IMR-90 (cell line): Measurements from ENCODE around the gene GDI2. TPM values are rescaled to one million over a fixed set of nuclear protein-coding genes. Genes with fewer than 3 reads are reported as not detected.

Experiments used
- ATAC-seq: fragments of 200-7000 bp; cut with Tn5 transposase; 2 replicates; pipeline ENCODE4 v1.9.1; 2020; ENCODE audit warnings: low read depth, mild to moderate bottlenecking, moderate library complexity
- BruUV-seq: library from RNA; stranded (reverse); fragments of 400-500 nt; replicated peaks from 2 replicates; lab custom pipeline; 2021; lab: Mats Ljungman, UMichigan
- CTCF ChIA-PET: fragments of 300-600 bp; formaldehyde crosslinking; extraction: SDS; loops from one replicate; lab custom pipeline; 2021; ENCODE audit warnings: antibody characterized with exemption; lab: Yijun Ruan, JAX
- POLR2A ChIA-PET: fragments of 300-600 bp; sonication (Branson Sonifier 250); formaldehyde crosslinking; loops from one replicate; lab custom pipeline; 2022; ENCODE audit warnings: antibody characterized with exemption; ENCODE audit not compliant: unreplicated experiment; lab: Charles Lee
- DNase-seq: peaks from one replicate; pipeline ENCODE4 v3.0.0; 2013
- H2AFZ ChIP-seq: replicated peaks from 2 replicates; pipeline ENCODE3; 2013; ENCODE audit warnings: low read length, mild to moderate bottlenecking; ENCODE audit not compliant: poor library complexity
- H2AK5ac ChIP-seq: 2 replicates; pipeline ENCODE4 v1.6.1; 2013; ENCODE audit warnings: low read depth, low read length, inconsistent platforms
- H2AK9ac ChIP-seq: replicated peaks from 2 replicates; pipeline ENCODE3; 2013; ENCODE audit warnings: mild to moderate bottlenecking, low read depth, low read length, moderate library complexity; ENCODE audit not compliant: poor library complexity
- H2BK120ac ChIP-seq: 2 replicates; pipeline ENCODE4 v1.6.1; 2013; ENCODE audit warnings: low read depth, low read length, inconsistent platforms
- H2BK15ac ChIP-seq: 3 replicates; pipeline ENCODE4 v1.6.1; 2013; ENCODE audit warnings: low read depth, low read length, inconsistent platforms
- H2BK20ac ChIP-seq: 2 replicates; pipeline ENCODE4 v1.6.1; 2013; ENCODE audit warnings: low read depth, mild to moderate bottlenecking, inconsistent platforms, low read length, moderate library complexity
- H2BK5ac ChIP-seq: 2 replicates; pipeline ENCODE4 v1.6.1; 2013; ENCODE audit warnings: mild to moderate bottlenecking, low read depth, low read length, inconsistent platforms; ENCODE audit not compliant: poor library complexity, severe bottlenecking
- H3K14ac ChIP-seq: replicated peaks from 2 replicates; pipeline ENCODE4 v1.6.1; 2013; ENCODE audit warnings: low read depth, low read length, inconsistent platforms
- H3K18ac ChIP-seq: 2 replicates; pipeline ENCODE4 v1.6.1; 2013; ENCODE audit warnings: low read depth, low read length, control low read depth
- H3K23ac ChIP-seq: 2 replicates; pipeline ENCODE4 v1.6.1; 2013; ENCODE audit warnings: low read depth, low read length, inconsistent platforms
- H3K27ac ChIP-seq: 2 replicates; pipeline ENCODE4 v1.5.1; 2013; ENCODE audit warnings: mild to moderate bottlenecking, control low read depth, low read length; ENCODE audit not compliant: insufficient read depth
- H3K27me3 ChIP-seq: 2 replicates; pipeline ENCODE4 v1.6.1; 2013; ENCODE audit warnings: low read length; ENCODE audit not compliant: control insufficient read depth, insufficient read depth
- H3K36me3 ChIP-seq: 2 replicates; pipeline ENCODE4 v1.6.1; 2013; ENCODE audit warnings: low read length, mixed read lengths; ENCODE audit not compliant: control insufficient read depth, insufficient read depth
- H3K4ac ChIP-seq: 2 replicates; pipeline ENCODE4 v1.6.1; 2013; ENCODE audit warnings: low read depth, low read length, inconsistent platforms
- H3K4me1 ChIP-seq: 2 replicates; pipeline ENCODE4 v1.6.1; 2013; ENCODE audit warnings: low read length, mixed read lengths; ENCODE audit not compliant: control insufficient read depth, insufficient read depth
- H3K4me2 ChIP-seq: 2 replicates; pipeline ENCODE4 v1.6.1; 2013; ENCODE audit warnings: low read depth, mild to moderate bottlenecking, control low read depth, low read length, moderate library complexity
- H3K4me3 ChIP-seq: 2 replicates; pipeline ENCODE4 v1.5.1; 2013; ENCODE audit warnings: low read depth, mild to moderate bottlenecking, control low read depth, low read length, moderate library complexity; ENCODE audit not compliant: insufficient read depth
- H3K56ac ChIP-seq: 2 replicates; pipeline ENCODE4 v1.6.1; 2013; ENCODE audit warnings: low read length, inconsistent platforms; ENCODE audit not compliant: insufficient read depth; ENCODE audit errors: extremely low read depth
- H3K79me1 ChIP-seq, 2 experiments: 2 replicates each; pipeline ENCODE4 v1.6.1; 2013; ENCODE audit warnings: low read length in 2 of 2, inconsistent platforms in 1 of 2, low read depth in 1 of 2
- H3K9ac ChIP-seq: 2 replicates; pipeline ENCODE4 v1.6.1; 2013; ENCODE audit warnings: low read depth, low read length, control low read depth
- H3K9me1 ChIP-seq: 2 replicates; pipeline ENCODE4 v1.6.1; 2013; ENCODE audit warnings: low read length, inconsistent platforms; ENCODE audit not compliant: insufficient read depth
- H3K9me3 ChIP-seq: 2 replicates; pipeline ENCODE4 v1.6.1; 2013; ENCODE audit warnings: low read length; ENCODE audit not compliant: control insufficient read depth, insufficient read depth
- H4K20me1 ChIP-seq: 2 replicates; pipeline ENCODE4 v1.6.1; 2013; ENCODE audit warnings: low read length, inconsistent platforms; ENCODE audit not compliant: insufficient read depth
- H4K5ac ChIP-seq: 2 replicates; pipeline ENCODE4 v1.6.1; 2013; ENCODE audit warnings: mild to moderate bottlenecking, low read depth, low read length, control low read depth
- H4K8ac ChIP-seq, 2 experiments: 2 replicates each; pipeline ENCODE4 v1.6.1; 2013; ENCODE audit warnings: low read depth in 2 of 2, low read length in 2 of 2, control low read depth in 1 of 2, inconsistent platforms in 1 of 2
- H4K91ac ChIP-seq: 2 replicates; pipeline ENCODE4 v1.6.1; 2013; ENCODE audit warnings: low read depth, low read length, inconsistent platforms; ENCODE audit not compliant: insufficient read depth
- BHLHE40 ChIP-seq: fragments of 150-350 bp; IDR thresholded peaks from 2 replicates; pipeline ENCODE4 v1.6.1; 2016; ENCODE audit warnings: mild to moderate bottlenecking, low read depth, low read length
- MAZ ChIP-seq: IDR thresholded peaks from 2 replicates; pipeline ENCODE4 v1.6.1; 2012; ENCODE audit warnings: low read depth, mild to moderate bottlenecking, low read length, improper control_type of control experiment, moderate library complexity, borderline replicate concordance
- RFX5 ChIP-seq: IDR thresholded peaks from 2 replicates; pipeline ENCODE4 v1.8.0; 2012; ENCODE audit warnings: low read depth, mild to moderate bottlenecking, low read length, moderate library complexity
- WGBS, 2 experiments: methylation state at CpG; one replicate each; pipeline versions ENCODE4 v1.1.5 to v1.1.7; 2013; ENCODE audit warnings: missing lambda C conversion rate in 2 of 2; ENCODE audit not compliant: insufficient read length in 1 of 2; ENCODE audit errors: extremely low coverage in 2 of 2; 5-methylcytosine and 5-hydroxymethylcytosine counted together
- dilution Hi-C: fragments of 300-500 bp; cut with HindIII; formaldehyde crosslinking; loops from one replicate; pipeline ENCODE4 v1.14.3; 2018; ENCODE audit warnings: low sequenced_read_pairs; ENCODE audit not compliant: unreplicated experiment
- in situ Hi-C: fragments of 300-500 bp; cut with MboI; formaldehyde crosslinking; loops from 3 replicates; pipeline ENCODE4 v1.14.3; 2019; ENCODE audit warnings: low sequenced_read_pairs, inconsistent platforms, mixed read lengths
- intact Hi-C: fragments of 100-400 bp; cut with micrococcal nuclease; formaldehyde crosslinking; loops from 2 replicates; pipeline ENCODE4 v1.10.0; 2022
- polyA plus RNA-seq, 3 experiments: library from polyadenylated mRNA; depleted of rRNA; stranded (reverse); fragments of >200 nt; gene quantifications; 2 replicates each; pipeline ENCODE4 v1.2.3, GENCODE V29; 2012; ENCODE audit warnings: low replicate concordance in 1 of 3
- total RNA-seq: library from RNA; depleted of rRNA; stranded (reverse); fragments of >200 nt; gene quantifications from 2 replicates; pipeline ENCODE4 v1.2.3, GENCODE V29; 2012
- TF ChIP-seq, protein P1 (sequence below): fragments of 150-350 bp; IDR thresholded peaks from 2 replicates; pipeline ENCODE4 v1.6.1; 2016; ENCODE audit warnings: low read depth, mild to moderate bottlenecking, low read length, moderate library complexity, borderline replicate concordance

Gene GDI2
- total and polyA plus RNA-seq, 2 of the 4 experiments (the other 2 are of a cell fraction) = 171 to 396 TPM

GRCh38 chr10:5806745-5807144 is 6.5 kb downstream of the GDI2 start:
- no TSS peak for BruUV-seq
- H2AFZ ChIP-seq = no peak overlapping the region
- in situ Hi-C loops (no loop called here), dilution Hi-C loops (no loop called here), intact Hi-C loops (no loop called here)
- TF ChIP-seq MAZ (no peak), BHLHE40 (no peak), RFX5 (no peak)
- TF ChIP-seq, protein P1, sequence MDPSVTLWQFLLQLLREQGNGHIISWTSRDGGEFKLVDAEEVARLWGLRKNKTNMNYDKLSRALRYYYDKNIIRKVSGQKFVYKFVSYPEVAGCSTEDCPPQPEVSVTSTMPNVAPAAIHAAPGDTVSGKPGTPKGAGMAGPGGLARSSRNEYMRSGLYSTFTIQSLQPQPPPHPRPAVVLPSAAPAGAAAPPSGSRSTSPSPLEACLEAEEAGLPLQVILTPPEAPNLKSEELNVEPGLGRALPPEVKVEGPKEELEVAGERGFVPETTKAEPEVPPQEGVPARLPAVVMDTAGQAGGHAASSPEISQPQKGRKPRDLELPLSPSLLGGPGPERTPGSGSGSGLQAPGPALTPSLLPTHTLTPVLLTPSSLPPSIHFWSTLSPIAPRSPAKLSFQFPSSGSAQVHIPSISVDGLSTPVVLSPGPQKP = no peak
- no peak overlapping the region for H3K4me2 ChIP-seq
- ATAC-seq (no peak), DNase-seq (no peak)
- no peak overlapping the region for H2AK9ac ChIP-seq
- no peak overlapping the region for H3K4me3 ChIP-seq
- no peak overlapping the region for H2BK120ac ChIP-seq
- no peaks in the 10 kb centered on the region for H3K27me3 ChIP-seq
- no peak overlapping the region for H3K4ac ChIP-seq
- H3K56ac ChIP-seq = no peak overlapping the region
- WGBS, 2 experiments = no CpG with 5 or more reads among the region's 2 CpGs
- POLR2A ChIA-PET = no interaction called here
- H3K9me3 ChIP-seq = no peaks in the 10 kb centered on the region
- no peak overlapping the region for H2BK20ac ChIP-seq
- no peak overlapping the region for H3K27ac ChIP-seq
- peaks cover 5% of the 10 kb centered on the region for H3K4me1 ChIP-seq
- H2BK5ac ChIP-seq = no peak overlapping the region
- H2AK5ac ChIP-seq = no peak overlapping the region
- peaks cover 3% of the 10 kb centered on the region; the same call in 1 of the 2 replicates for H3K9me1 ChIP-seq
- H3K9ac ChIP-seq = no peak overlapping the region
- no peak overlapping the region for H4K5ac ChIP-seq
- CTCF ChIA-PET = interaction anchor here (1.8 kb wide), 1 partner anchor 67 kb away, joined by 4 read pairs; no protein-coding TSS in a partner anchor
- H4K20me1 ChIP-seq = peaks cover 93% of the 10 kb centered on the region
- H4K8ac ChIP-seq = no peak overlapping the region
- H2BK15ac ChIP-seq = no peak overlapping the region
- H3K14ac ChIP-seq = no peak overlapping the region
- H3K23ac ChIP-seq = no peak overlapping the region; the same call in 1 of the 2 replicates
- H3K79me1 ChIP-seq = peaks cover 0 to 24% of the 10 kb centered on the region in 2 experiments; a peak in 3 of 4 replicates
- no peak overlapping the region for H4K91ac ChIP-seq
- H3K18ac ChIP-seq = no peak overlapping the region
- peaks cover 6% of the 10 kb centered on the region for H3K36me3 ChIP-seq
